ENCODE measurements around the gene FEV.

- TF ChIP-seq CTCF (IDR thresholded peaks at IDR 0.05; ENCODE audit: insufficient read depth, low read length, poor library complexity, severe bottlenecking) (no peak), EZH2phosphoT487 (conservative IDR thresholded peaks at IDR 0.05; ENCODE audit: low read length) (no peak)
Observed at GRCh38 chr2:219020604-219021365, 35.8 kb upstream of the FEV start.
